Liver (tissue), 9 donors: Measurements from ENCODE around the gene GREB1. TPM values are rescaled to one million over a fixed set of nuclear protein-coding genes. Genes with fewer than 3 reads are reported as not detected.

ENCODE experiments used
- DNase-seq: peaks from one replicate; pipeline ENCODE4 v3.0.0-alpha.2; 2017; ENCODE audit warnings: low spot score
- H3K27ac ChIP-seq, 2 donors: one replicate each; pipeline ENCODE4 v1.7.0; 2013; ENCODE audit warnings: inconsistent platforms in 2 of 2, low read length in 2 of 2, control low read depth in 1 of 2, low read depth in 1 of 2, mild to moderate bottlenecking in 1 of 2
- H3K27me3 ChIP-seq, 4 donors: one replicate each; pipeline versions ENCODE4 v1.6.1 to v1.7.0; 2013; ENCODE audit warnings: low read length in 3 of 4, inconsistent platforms in 1 of 4, mild to moderate bottlenecking in 1 of 4, moderate library complexity in 1 of 4; ENCODE audit not compliant: control insufficient read depth in 4 of 4, insufficient read depth in 4 of 4
- H3K36me3 ChIP-seq, 4 donors: one replicate each; pipeline versions ENCODE4 v1.6.1 to v1.7.0; 2013; ENCODE audit warnings: low read length in 3 of 4, mild to moderate bottlenecking in 3 of 4, low read depth in 1 of 4, moderate library complexity in 1 of 4; ENCODE audit not compliant: control insufficient read depth in 4 of 4, insufficient read depth in 3 of 4
- H3K4me1 ChIP-seq, 4 donors: one replicate each; pipeline versions ENCODE4 v1.6.1 to v1.7.0; 2013; ENCODE audit warnings: low read length in 3 of 4, mild to moderate bottlenecking in 3 of 4, moderate library complexity in 1 of 4; ENCODE audit not compliant: control insufficient read depth in 4 of 4, insufficient read depth in 4 of 4
- H3K4me3 ChIP-seq, 3 donors: one replicate each; pipeline versions ENCODE4 v1.6.1 to v1.7.0; 2013; ENCODE audit warnings: low read length in 3 of 3, control low read depth in 1 of 3, low read depth in 1 of 3, mild to moderate bottlenecking in 1 of 3
- H3K9ac ChIP-seq, 2 donors: one replicate each; pipeline ENCODE4 v1.7.0; 2013; ENCODE audit warnings: low read length in 2 of 2, mild to moderate bottlenecking in 2 of 2, moderate library complexity in 2 of 2, control low read depth in 1 of 2, low read depth in 1 of 2
- H3K9me3 ChIP-seq, 4 donors: one replicate each; pipeline versions ENCODE4 v1.6.1 to v1.7.0; 2013; ENCODE audit warnings: low read length in 3 of 4; ENCODE audit not compliant: control insufficient read depth in 4 of 4
- ATF3 ChIP-seq: IDR thresholded peaks from 2 replicates; pipeline ENCODE4 v1.6.1; 2016; ENCODE audit warnings: antibody characterized with exemption
- CTCF ChIP-seq: fragments of 150-350 bp; IDR thresholded peaks from 2 replicates; pipeline ENCODE4 v1.5.1; 2017; ENCODE audit warnings: improper control_type of control experiment, low read depth, low read length; ENCODE audit not compliant: missing input control
- EGR1 ChIP-seq, 2 donors: IDR thresholded peaks; 2 replicates each; pipeline ENCODE4 v1.6.1; 2016 to 2018; ENCODE audit warnings: antibody characterized with exemption in 2 of 2, low read depth in 2 of 2
- FOXA1 ChIP-seq: IDR thresholded peaks from 2 replicates; pipeline ENCODE4 v1.6.1; 2016; ENCODE audit warnings: antibody characterized with exemption
- FOXA2 ChIP-seq: IDR thresholded peaks from 2 replicates; pipeline ENCODE4 v1.6.1; 2016; ENCODE audit warnings: antibody characterized with exemption
- GABPA ChIP-seq, 2 donors: IDR thresholded peaks in 1 of 2; conservative IDR thresholded peaks in 1 of 2; 2 replicates each; pipeline ENCODE4 v1.6.1; 2016; ENCODE audit warnings: antibody characterized with exemption in 2 of 2, mild to moderate bottlenecking in 1 of 2, moderate library complexity in 1 of 2
- HNF4A ChIP-seq, 2 donors: conservative IDR thresholded peaks; 2 replicates each; pipeline ENCODE4 v1.6.1; 2016; ENCODE audit warnings: antibody characterized with exemption in 2 of 2, mild to moderate bottlenecking in 2 of 2
- HNF4G ChIP-seq: IDR thresholded peaks from 2 replicates; pipeline ENCODE4 v1.6.1; 2016; ENCODE audit warnings: antibody characterized with exemption
- JUND ChIP-seq, 2 donors: IDR thresholded peaks; 2 replicates each; pipeline ENCODE4 v1.6.1; 2016; ENCODE audit warnings: antibody characterized with exemption in 2 of 2
- MAX ChIP-seq: IDR thresholded peaks from 2 replicates; pipeline ENCODE4 v1.6.1; 2016; ENCODE audit warnings: antibody characterized with exemption
- NR2F2 ChIP-seq: IDR thresholded peaks from 2 replicates; pipeline ENCODE4 v1.6.1; 2016; ENCODE audit warnings: antibody characterized with exemption
- RAD21 ChIP-seq, 2 donors: IDR thresholded peaks; 2 replicates each; pipeline ENCODE4 v1.6.1; 2016; ENCODE audit warnings: antibody characterized with exemption in 2 of 2, mild to moderate bottlenecking in 2 of 2
- REST ChIP-seq: IDR thresholded peaks from 2 replicates; pipeline ENCODE4 v1.6.1; 2016; ENCODE audit warnings: antibody characterized with exemption, mild to moderate bottlenecking
- RXRA ChIP-seq, 2 donors: IDR thresholded peaks; 2 replicates each; pipeline ENCODE4 v1.6.1; 2017 to 2018; ENCODE audit warnings: antibody characterized with exemption in 2 of 2, mild to moderate bottlenecking in 1 of 2
- SP1 ChIP-seq: IDR thresholded peaks from 2 replicates; pipeline ENCODE4 v1.6.1; 2018; ENCODE audit warnings: antibody characterized with exemption, mild to moderate bottlenecking
- YY1 ChIP-seq: IDR thresholded peaks from 2 replicates; pipeline ENCODE4 v1.6.1; 2016; ENCODE audit warnings: antibody characterized with exemption, mild to moderate bottlenecking
- ZBTB33 ChIP-seq: IDR thresholded peaks from 2 replicates; pipeline ENCODE4 v1.6.1; 2016; ENCODE audit warnings: antibody characterized with exemption
- WGBS: extraction: QIAGEN DNeasy Blood & Tissue Kit; methylation state at CpG from one replicate; pipeline ENCODE4 v1.1.7; 2013; 5-methylcytosine and 5-hydroxymethylcytosine counted together
- polyA plus RNA-seq, 2 donors: library from polyadenylated mRNA; stranded (reverse) in 1 of 2; unstranded in 1 of 2; fragments of 200-250 nt in 1 of 2; fragments of >200 nt in 1 of 2; fragmentation: Nextera tagmentation in 1 of 2; extraction: Ambion mirVana in 1 of 2; gene quantifications; one replicate each; pipeline versions ENCODE4 v1.2.1 to v1.2.3, GENCODE V29; 2013 to 2015
- total RNA-seq, 2 donors: library from RNA; depleted of rRNA; stranded (reverse); fragments of >200 nt; gene quantifications; one replicate each; pipeline ENCODE4 v1.2.3, GENCODE V29; 2014
- donor health status: healthy.
- donor health status: healthy.
- donor health status: healthy.
- donor health status: healthy.
- donor health status: healthy.

The GREB1 gene
- total and polyA plus RNA-seq, 4 donors: 1.0 to 6.3 (median 3.6) TPM

GRCh38 chr2:11525762-11526161 is 8.1 kb upstream of the GREB1 start:
- TF ChIP-seq JUND (IDR thresholded peaks at IDR 0.05): no peak
- no peak for TF ChIP-seq GABPA (IDR thresholded peaks at IDR 0.05 in 1 of 2, conservative IDR thresholded peaks at IDR 0.05 in 1 of 2)
- TF ChIP-seq MAX: no peak
- TF ChIP-seq ZBTB33: no peak
- no peak for TF ChIP-seq FOXA1
- TF ChIP-seq ATF3: no peak
- TF ChIP-seq NR2F2: no peak
- TF ChIP-seq RXRA (IDR thresholded peaks at IDR 0.05): no peak
- TF ChIP-seq HNF4A (conservative IDR thresholded peaks at IDR 0.05): no peak
- no peak for TF ChIP-seq REST
- TF ChIP-seq YY1: no peak
- TF ChIP-seq RAD21 (IDR thresholded peaks at IDR 0.05): no peak
- no peak for TF ChIP-seq CTCF
- Histone ChIP-seq H3K4me1 (no peaks in the 10 kb centered on the region), H3K4me3 (no peak overlapping the region), H3K9ac (no peak overlapping the region), H3K27me3 (no peaks in the 10 kb centered on the region), H3K36me3 (no peaks in the 10 kb centered on the region), H3K9me3 (no peaks in the 10 kb centered on the region), H3K27ac (no peak overlapping the region)
- 97% methylated on average over 7 of the region's 7 CpGs for WGBS
- no peak for DNase-seq

- Histone ChIP-seq H3K4me1 (no peaks in the 10 kb centered on the region), H3K9me3 (no peaks in the 10 kb centered on the region), H3K9ac (no peak overlapping the region), H3K36me3 (no peaks in the 10 kb centered on the region), H3K27ac (no peak overlapping the region), H3K27me3 (no peaks in the 10 kb centered on the region), H3K4me3 (no peak overlapping the region)
- WGBS: 99% methylated on average over 1 of the region's 1 CpG
- DNase-seq: no peak
- TF ChIP-seq FOXA1 (no peak), REST (no peak), MAX (no peak), EGR1 (IDR thresholded peaks at IDR 0.05; ENCODE audit: low read depth in 2 of 2) (no peak), HNF4A (conservative IDR thresholded peaks at IDR 0.05) (no peak), GABPA (IDR thresholded peaks at IDR 0.05 in 1 of 2, conservative IDR thresholded peaks at IDR 0.05 in 1 of 2) (no peak), ZBTB33 (no peak), YY1 (no peak), RAD21 (IDR thresholded peaks at IDR 0.05) (no peak), SP1 (no peak), ATF3 (no peak), JUND (IDR thresholded peaks at IDR 0.05) (no peak), FOXA2 (no peak), RXRA (IDR thresholded peaks at IDR 0.05) (no peak), HNF4G (no peak)
Observed at GRCh38 chr2:11527001-11527400, 6.8 kb upstream of the GREB1 start.
